Fibroblast of peridontal ligament (primary cell): ENCODE results near the gene RPL5.
"Not testable (repeated sequence)": the region's sequence is repeated elsewhere in the genome, so short reads cannot be mapped to it uniquely, and the experiment has no call there.

Experiments
- DNase-seq: peaks from one replicate; pipeline ENCODE4 v3.0.0-alpha.2; 2010; ENCODE audit errors: extremely low read depth

The RPL5 gene

GRCh38 chr1:92831762-92832536, at the start of gene RPL5:
RPL5 (plus strand) TSS chr1:92832040; CDS start chr1:92832115, 75 bp downstream.
- peak; percentile 98 for DNase-seq

DNA sequence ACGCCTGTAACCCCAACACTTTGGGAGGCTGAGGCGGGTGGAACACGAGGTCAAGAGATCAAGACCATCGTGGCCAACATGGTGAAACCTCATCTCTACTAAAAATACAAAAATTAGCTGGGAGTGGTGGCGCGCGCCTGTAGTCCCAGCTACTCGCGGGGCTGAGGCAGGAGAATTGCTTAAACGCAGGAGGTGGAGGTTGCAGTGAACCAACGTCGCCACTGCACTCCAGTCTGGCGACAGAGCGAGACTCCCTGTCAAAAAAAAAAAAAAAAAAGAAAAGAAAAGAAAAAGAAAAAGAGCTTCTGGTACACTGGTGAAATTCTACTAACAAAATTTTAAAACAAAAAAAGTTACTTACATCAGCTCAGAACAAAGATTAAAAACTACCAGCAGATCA, 48.3 kb upstream of the RPL5 start:
- DNase-seq: not testable (repeated sequence)

DNA sequence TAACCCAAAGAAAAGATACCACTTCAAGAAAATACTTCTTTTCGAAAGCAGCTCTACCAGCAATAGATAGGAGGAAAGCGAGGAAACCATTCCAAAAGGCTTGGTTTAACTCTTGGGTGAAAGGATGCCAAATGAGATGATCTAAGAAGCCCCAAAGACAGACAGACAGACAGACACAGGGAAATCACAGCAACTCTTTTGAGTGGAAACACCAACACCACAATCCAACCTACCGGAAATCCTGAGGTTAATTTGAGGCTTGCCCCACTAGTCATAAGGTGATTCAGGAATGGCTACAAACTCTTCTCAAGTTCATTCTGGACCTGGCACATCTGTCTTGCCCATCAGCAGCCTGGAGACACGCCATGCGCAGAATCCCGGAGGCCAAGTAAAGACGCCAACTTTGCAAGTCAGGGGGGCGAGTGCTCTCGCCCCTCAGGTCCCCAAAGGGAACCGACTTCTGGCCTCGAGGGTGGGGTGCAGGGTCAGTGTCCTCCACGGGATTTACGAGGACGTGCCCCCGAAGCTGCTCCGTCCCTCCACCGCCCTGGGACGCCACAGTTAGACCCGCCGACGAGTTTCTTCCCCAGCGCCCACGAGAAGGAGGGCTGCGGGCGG, 47.7 kb upstream of the RPL5 start:
- DNase-seq: peak; percentile 56

GRCh38 chr1:92784639-92785500, 47.0 kb upstream of the RPL5 start, which contains the start of gene EVI5:
EVI5 (minus strand) TSS chr1:92785108; CDS start chr1:92736546, 48,562 bp downstream.
- peak; percentile 93 for DNase-seq

GRCh38 chr1:92786111-92786901, 45.5 kb upstream of the RPL5 start:
- no peak for DNase-seq

DNA sequence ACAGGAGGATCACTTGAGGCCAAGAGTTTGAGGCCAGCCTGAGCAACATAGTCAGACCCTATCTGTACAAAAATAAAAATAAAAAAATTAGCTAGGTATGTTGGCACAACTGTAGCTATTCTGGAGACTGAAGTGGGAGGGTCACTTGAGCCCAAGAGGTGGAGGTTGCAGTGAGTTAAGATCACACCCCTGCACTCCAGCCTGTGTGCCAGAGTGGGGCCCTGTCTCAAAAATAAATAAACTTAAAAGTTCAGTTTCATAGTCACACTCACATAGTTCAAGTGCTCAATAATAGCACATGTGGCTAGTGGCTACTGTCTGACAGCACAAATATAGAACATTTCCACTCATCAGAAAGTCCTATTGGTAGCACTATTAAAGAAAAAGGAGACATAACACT, 41.8 kb upstream of the RPL5 start:
- no peak for DNase-seq

GRCh38 chr1:92790867-92791266, 41.0 kb upstream of the RPL5 start:
- no peak for DNase-seq

DNA sequence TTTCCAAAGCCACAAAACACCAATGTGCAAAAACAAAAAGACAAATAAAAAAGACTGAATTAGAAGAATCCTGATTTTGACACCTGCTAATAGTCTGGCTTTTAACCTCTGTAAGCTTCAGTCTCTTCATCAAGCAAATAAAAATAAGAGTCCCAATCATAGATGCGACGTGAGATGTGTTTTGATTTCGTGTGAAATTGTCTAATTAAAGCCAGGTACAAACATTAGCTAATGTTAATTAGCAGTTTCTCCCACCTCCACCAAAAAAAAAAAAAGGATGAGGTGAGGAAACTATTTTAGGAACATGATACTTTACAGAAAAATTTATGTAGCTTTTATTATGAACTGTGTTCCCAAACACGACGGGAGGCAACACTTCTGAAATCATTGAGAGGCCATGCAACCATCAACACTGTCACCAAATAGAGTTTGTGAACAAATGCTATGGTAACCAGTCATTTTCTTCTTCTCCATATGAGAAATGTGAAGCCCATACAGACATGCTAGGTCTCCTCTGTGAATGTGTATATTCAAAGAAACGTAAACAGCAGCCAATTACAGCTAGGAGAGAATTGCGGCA, 40.3 kb upstream of the RPL5 start:
- DNase-seq: no peak

- no peak for DNase-seq
These were observed 39.5 kb upstream of the RPL5 start for GRCh38 chr1:92792340-92792782.

DNA sequence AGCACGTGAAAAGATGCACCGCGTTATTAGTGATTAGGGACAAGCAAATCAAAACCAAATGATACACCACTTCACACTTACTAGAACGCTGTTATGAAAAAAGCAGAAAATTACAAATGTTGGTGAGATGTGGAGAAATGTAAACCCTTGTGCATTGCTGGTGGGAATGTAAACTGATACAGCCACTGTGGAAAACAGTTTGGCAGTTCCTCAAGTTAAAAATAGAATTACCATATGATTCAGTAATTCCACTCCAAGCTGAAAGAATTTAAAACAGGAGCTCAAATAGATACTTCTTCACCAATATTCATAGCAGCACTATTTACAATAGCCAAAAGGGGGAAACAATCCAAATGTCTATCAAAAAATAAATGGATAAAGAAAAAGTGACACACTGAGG, 36.7 kb upstream of the RPL5 start:
- peak; percentile 93 for DNase-seq

GRCh38 chr1:92797297-92797696, 34.5 kb upstream of the RPL5 start:
- DNase-seq: peak; percentile 30

GRCh38 chr1:92797961-92798360, 33.9 kb upstream of the RPL5 start:
- DNase-seq: peak; percentile 34

DNA sequence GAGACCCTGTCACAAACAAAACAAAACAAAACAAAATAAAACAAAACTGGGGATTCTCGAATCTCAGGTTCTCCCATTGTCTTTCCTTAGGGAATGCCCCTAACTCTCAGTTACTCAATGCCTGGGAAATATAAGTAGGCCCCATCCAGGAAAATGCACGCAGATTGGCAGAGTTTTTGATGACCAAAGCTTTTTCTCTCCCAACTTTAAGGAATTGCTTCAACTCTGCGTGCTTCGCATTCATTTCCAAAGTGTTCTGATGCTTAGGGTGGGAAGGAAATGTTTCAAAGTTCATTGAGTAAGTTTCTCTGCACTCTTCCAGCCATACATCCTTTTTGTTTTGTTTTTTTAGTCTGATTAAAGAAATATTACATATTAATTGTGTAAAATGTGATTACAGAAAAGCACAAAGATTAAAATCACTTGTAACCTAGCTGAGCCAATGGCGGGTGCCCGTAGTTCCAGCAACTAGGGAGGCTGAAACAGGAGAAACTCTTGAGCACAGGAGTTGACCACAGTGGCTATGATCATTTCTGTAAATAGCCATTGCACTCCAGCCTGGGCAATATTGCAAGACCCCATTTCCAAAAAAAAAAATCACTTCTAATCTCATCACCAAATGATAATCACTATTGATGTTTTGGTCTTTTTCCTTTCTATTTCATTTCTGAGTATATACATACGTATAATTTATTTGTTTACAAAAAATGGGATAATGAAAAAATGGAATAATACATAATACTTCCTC, 28.5 kb upstream of the RPL5 start:
- DNase-seq: no peak

GRCh38 chr1:92804721-92805201, 27.1 kb upstream of the RPL5 start:
- peak; percentile 90 for DNase-seq

GRCh38 chr1:92805216-92805615, 26.6 kb upstream of the RPL5 start:
- no peak for DNase-seq

DNA sequence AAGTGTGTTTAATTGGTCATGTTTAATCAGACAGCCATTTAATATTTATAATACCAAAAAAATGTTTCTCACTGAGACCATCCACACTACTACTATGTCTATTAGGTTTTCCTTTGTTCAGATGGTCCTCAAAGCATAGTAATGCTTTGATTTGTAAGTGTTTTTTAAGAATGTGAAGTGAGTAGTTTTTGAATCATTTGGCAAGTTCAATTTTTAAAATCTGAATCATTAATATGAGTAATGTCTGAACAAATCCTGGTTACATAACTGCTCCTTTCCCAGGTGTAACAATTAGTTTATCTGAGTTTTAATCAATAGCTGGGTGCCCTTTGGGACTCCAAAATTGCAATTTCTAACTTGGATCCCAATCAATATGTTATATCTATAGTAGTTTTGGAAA, 23.5 kb upstream of the RPL5 start:
- DNase-seq: no peak

GRCh38 chr1:92816732-92817131, 15.1 kb upstream of the RPL5 start:
- DNase-seq: no peak

GRCh38 chr1:92817137-92817697, 14.6 kb upstream of the RPL5 start:
- DNase-seq: no peak

GRCh38 chr1:92817986-92818764, 13.7 kb upstream of the RPL5 start:
- peak; percentile 57 for DNase-seq
